Left cardiac atrium (tissue), 4 donors: ENCODE data around the gene CMTM2. TPM values are rescaled to one million over a fixed set of nuclear protein-coding genes. Genes with fewer than 3 reads are reported as not detected.
"Not testable (repeated sequence)": the region's sequence is repeated elsewhere in the genome, so short reads cannot be mapped to it uniquely, and the experiment has no call there.

Experiments
- ATAC-seq, 2 donors: fragments of 200-7000 bp; cut with Tn5 transposase; one replicate each; pipeline ENCODE4 v1.9.1; 2020; ENCODE audit warnings: mild to moderate bottlenecking in 2 of 2, moderate library complexity in 2 of 2
- DNase-seq: peaks from one replicate; pipeline ENCODE4 v3.0.0-alpha.2; 2020
- intact Hi-C, 2 donors: fragments of 100-400 bp; cut with DNase I; formaldehyde crosslinking; loops; one replicate each; pipeline versions ENCODE4 v1.14.1 to v1.15.1; 2022 to 2023
- total RNA-seq, 2 donors: library from RNA; stranded (reverse); fragmentation: NEBNext Ultra II Directional; extraction: Animal tissue kit (Norgen Biotek cat#: 25700); gene quantifications; one replicate each; pipeline ENCODE4 v1.2.1, GENCODE V29; 2021
- donor health status: DM: no; HTN: yes; CAD: no.
- donor health status: DM: no; HTN: yes; CAD: no; lungs with severe emphysema.
- donor health status: DM: yes; HTN: yes; CAD: no.
- donor health status: Dilated cardiomyopathy.

CMTM2 gene
- total RNA-seq, 2 donors from 2014 or later, result 0.62 TPM; not detected in 1

GRCh38 chr16:66551788-66552285, 27.4 kb upstream of the CMTM2 start:
- no peak for DNase-seq
- ATAC-seq, result no peak
- intact Hi-C loops, result loop anchor here in 1 of 2 donors (2.0 kb wide), 1 partner anchor 35 kb away; no protein-coding TSS in a partner anchor

GRCh38 chr16:66552286-66553177, 26.7 kb upstream of the CMTM2 start, which contains the start of gene CKLF:
CKLF (plus strand) TSS chr16:66552576; CDS start chr16:66552716, 140 bp downstream.
- intact Hi-C loops, result no loop called here
- ATAC-seq, result peak; percentile 82 to 86
- peak; percentile 90 for DNase-seq

GRCh38 chr16:66553223-66553622, 26.0 kb upstream of the CMTM2 start:
- ATAC-seq (no peak), DNase-seq (no peak)
- intact Hi-C loops, result no loop called here

GRCh38 chr16:66554021-66554420, 25.2 kb upstream of the CMTM2 start:
- intact Hi-C loops, result no loop called here
- no peak for ATAC-seq
- DNase-seq, result no peak

- no peak for DNase-seq
Observed at GRCh38 chr16:66554495-66554894, 24.8 kb upstream of the CMTM2 start.

GRCh38 chr16:66560107-66560506, 19.2 kb upstream of the CMTM2 start:
- ATAC-seq (no peak), DNase-seq (no peak)
- intact Hi-C loops, result no loop called here

More at GRCh38 chr16:66554495-66554894, 24.8 kb upstream of the CMTM2 start:
- intact Hi-C loops, result no loop called here
- ATAC-seq, result no peak

GRCh38 chr16:66561381-66562080, 17.7 kb upstream of the CMTM2 start:
- ATAC-seq, result no peak
- DNase-seq, result no peak
- intact Hi-C loops, result no loop called here

- intact Hi-C loops, result no loop called here
- DNase-seq (no peak), ATAC-seq (no peak)
Observed at GRCh38 chr16:66562409-66562808, 16.9 kb upstream of the CMTM2 start.

- ATAC-seq, result no peak
- DNase-seq, result no peak
- intact Hi-C loops, result no loop called here
Observed at GRCh38 chr16:66562986-66563385, 16.3 kb upstream of the CMTM2 start.

- DNase-seq (no peak), ATAC-seq (no peak)
- intact Hi-C loops, result no loop called here
Observed at GRCh38 chr16:66563574-66564334, 15.5 kb upstream of the CMTM2 start.

GRCh38 chr16:66566051-66566901, 13.0 kb upstream of the CMTM2 start, which contains the start of gene CMTM1:
CMTM1 (plus strand) TSS chr16:66566439; CDS start chr16:66566514, 75 bp downstream.
- ATAC-seq (no peak), DNase-seq (no peak)
- intact Hi-C loops, result no loop called here

GRCh38 chr16:66567270-66567669, 12.0 kb upstream of the CMTM2 start:
- ATAC-seq, intact Hi-C loops, DNase-seq: not testable (repeated sequence)

GRCh38 chr16:66568355-66568754, 10.9 kb upstream of the CMTM2 start:
- intact Hi-C loops, result no loop called here
- ATAC-seq, result no peak
- DNase-seq, result no peak

GRCh38 chr16:66569131-66569530, 10.1 kb upstream of the CMTM2 start:
- ATAC-seq, result peak in 1 of 2 donors; percentile 43
- DNase-seq, result no peak
- intact Hi-C loops, result no loop called here

- ATAC-seq (peak in 1 of 2 donors; percentile 71), DNase-seq (no peak)
- intact Hi-C loops, result no loop called here
Observed at GRCh38 chr16:66569827-66570405, 9.3 kb upstream of the CMTM2 start.

GRCh38 chr16:66572356-66572755, 6.9 kb upstream of the CMTM2 start:
- no peak for ATAC-seq
- no peak for DNase-seq

GRCh38 chr16:66574081-66574480, 5.2 kb upstream of the CMTM2 start:
- intact Hi-C loops, result no loop called here
- no peak for DNase-seq
- no peak for ATAC-seq

More at GRCh38 chr16:66572356-66572755, 6.9 kb upstream of the CMTM2 start:
- intact Hi-C loops, result no loop called here

- ATAC-seq, result no peak
- intact Hi-C loops, result no loop called here
- DNase-seq, result no peak
Observed at GRCh38 chr16:66574531-66574930, 4.7 kb upstream of the CMTM2 start.
